NCI-H2171 (cell line): ENCODE measurements around the gene AGAP9.
"Not testable (repeated sequence)": the region's sequence is repeated elsewhere in the genome, so short reads cannot be mapped to it uniquely, and the experiment has no call there.

ENCODE experiments used
- DNase-seq: peaks from one replicate; lab custom pipeline; 2025; lab: John Stamatoyannopoulos, UW

Gene AGAP9

DNA sequence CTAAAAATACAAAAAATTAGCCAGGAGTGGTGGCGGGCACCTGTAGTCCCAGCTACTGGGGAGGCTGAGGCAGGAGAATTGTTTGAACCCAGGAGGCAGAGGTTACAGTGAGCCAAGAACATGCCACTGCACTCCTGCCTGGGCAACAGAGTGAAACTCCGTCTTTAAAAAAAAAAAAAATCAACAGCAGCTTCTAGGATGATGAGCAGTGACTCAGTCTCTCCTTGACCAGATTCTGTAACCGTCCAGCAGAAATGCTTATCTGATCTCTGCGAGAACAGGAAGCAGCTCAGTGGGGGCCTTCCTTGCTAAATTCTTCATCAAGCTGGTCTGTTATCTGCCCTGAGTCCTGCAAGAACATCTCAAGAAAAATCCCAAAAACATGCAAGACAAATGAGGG is 37.5 kb downstream of the AGAP9 start:
- DNase-seq: not testable (repeated sequence)

DNA sequence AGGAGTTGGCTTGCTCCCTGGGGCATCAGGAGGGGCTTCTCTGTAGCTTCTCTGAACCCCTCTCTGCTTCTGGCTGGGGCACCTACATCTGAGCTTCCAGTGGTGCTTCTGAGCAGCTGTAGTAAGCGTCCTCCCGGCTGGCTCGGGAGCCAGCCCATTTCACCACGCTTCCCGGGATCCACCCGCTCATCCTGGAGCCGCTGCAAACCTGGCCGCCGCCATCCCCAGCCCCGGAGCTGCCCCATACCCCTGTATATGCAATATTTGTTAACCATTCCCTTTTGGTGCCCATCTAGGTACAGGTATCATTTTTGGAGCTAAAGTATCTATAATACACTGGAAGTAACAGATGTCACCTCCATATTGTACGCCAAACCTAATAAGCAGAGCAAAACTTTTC is 38.7 kb downstream of the AGAP9 start:
- DNase-seq: not testable (repeated sequence)

DNA sequence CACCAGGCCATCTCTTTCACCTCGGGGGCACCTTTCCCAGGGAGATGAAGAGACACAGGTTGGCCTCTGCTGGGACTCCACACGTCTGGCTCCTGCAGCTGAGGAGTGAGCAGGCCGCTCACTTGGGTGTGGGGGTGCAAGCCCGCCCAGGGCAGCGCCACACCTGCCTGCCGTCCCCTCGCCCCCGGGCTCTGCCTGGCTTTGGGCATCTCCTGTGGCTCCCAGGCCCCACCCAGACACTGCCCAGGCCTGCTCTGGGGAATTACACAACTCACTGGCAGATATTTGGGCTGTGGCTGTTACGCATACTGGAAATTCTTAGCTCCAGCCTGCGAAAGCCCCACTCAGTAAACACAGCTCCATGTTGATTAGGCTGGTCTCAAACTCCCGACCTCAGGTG is 39.5 kb downstream of the AGAP9 start, which contains the start of gene ANXA8:
TSS of gene ANXA8 (minus strand) at position 193 of the 400 bp plus-strand sequence. CDS start at position 11, 182 bp downstream.
- not testable (repeated sequence) for DNase-seq

DNA sequence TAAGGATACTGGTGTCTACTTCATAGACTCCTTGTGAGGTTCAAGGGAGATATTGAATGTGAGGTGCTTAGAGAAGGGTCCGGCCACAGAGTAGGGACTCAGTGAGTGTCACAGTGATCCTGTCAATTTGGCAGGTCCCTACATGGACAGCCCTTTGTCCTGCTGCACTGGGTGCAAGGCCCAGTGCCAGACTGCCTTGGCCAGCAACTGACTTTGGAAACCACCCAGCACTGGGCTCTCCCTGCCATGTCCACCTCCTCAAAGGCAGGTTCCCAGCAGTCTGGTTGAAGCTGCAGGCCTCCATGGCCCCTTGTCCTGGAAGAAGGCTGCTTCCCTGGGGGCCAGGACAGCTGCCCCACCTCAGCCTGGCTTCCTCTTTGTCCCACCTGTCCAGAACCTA is 41.1 kb downstream of the AGAP9 start:
- not testable (repeated sequence) for DNase-seq

DNA sequence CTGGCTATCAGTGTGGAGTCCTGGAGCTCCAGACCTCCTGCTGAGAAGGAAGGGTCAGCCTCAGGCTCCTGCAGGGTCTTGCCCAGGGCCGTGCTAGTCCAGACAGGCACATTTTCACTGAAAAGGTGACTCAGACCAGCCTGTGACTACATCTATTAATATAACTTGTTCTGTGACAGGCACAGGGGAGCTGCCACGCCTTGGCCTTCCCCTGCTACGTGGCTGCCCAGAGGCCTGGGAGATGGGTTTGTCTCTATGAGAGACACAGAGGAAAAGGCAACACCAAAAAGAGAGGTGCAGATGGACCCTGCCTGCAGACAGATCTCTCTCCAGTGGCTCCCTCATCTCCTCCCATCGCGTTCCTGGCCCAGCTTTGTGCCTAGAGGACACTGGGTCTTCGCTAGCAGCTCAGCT is 41.7 kb downstream of the AGAP9 start:
- not testable (repeated sequence) for DNase-seq

DNA sequence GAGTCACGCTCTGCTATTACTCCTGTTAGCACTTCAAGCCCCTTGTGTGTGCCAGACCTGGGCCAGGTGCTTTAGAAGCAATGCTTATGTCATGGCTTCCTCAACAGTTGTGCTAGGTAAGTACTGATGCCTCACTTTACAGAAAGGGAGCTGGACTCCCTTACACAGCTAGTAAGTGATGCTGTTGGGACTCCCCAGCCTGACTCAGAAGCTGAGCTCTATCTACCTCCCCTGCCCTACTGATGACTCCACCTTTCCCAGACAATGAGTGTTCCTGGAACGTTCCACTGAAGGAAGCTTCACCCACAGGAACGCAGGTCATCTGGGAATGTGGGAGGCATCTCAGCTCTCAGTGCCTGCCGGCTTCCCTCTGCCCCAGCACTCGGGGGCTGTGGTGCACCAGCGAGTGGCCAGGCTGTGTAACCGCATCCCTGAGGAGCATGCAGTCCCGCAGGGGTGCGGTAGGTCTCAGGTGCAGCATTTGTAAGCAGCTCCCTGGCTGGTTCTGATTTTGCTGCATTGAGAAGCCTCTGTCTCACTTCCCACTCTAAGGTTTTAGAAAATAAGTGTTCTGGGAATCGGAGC is 42.2 kb downstream of the AGAP9 start:
- DNase-seq: not testable (repeated sequence)

DNA sequence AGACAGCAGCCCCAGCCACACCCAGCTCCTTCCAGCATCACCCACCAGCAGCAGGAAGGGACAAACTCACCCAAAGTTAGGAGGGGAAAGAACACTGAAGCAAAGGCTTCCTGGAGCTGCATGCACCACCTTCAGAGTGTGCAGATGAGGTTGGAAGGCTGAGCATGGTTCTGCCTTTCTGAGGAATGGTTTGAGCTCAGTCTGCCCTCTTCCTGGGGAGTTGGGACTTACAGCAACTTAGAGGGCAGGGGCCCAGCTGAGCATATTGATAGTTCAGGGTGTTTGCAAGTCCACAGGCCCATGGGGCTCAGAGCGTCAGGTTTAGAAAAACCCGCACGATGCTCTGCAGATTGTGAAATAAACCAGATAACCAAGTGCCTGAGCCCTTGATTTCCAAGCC is 43.3 kb downstream of the AGAP9 start:
- not testable (repeated sequence) for DNase-seq

DNA sequence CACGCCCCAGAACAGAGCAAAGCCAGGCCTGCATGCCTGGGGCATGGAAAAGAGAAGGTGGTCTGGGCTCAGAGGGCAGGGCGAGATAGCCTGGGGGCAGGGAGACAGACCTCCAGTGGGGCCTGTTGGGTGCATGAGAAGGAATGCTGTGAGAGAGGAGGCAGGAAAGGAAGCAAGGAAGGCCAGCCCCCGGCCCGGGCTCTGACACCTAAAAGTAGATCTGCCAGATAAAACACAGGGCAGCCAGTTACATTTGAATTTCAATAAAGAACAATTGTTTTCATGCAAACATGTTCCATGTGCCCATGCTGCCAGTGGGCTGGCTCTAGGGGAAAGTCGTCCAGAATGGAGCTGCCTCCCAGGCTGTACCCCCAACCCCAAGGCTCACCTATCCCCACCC is 45.3 kb downstream of the AGAP9 start:
- not testable (repeated sequence) for DNase-seq

DNA sequence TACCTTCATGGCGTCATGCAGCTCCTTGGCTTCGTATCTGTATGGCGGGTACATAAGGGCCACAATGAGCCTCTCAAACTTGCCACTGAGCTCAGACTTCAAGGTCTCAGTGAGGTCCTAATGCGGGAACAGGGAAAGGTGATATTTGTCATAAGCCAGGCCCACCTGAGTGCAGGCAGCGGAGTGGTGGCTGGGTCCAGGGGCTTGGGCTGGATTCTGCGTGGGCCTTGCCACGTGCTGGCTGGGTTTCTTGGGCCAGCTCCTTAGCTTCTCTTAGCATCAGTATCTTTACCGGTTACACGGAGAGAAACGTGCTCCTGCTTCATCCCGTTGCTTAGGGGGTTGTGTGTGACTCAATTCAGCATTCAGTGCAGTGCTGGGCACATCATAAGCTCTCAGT is 46.4 kb downstream of the AGAP9 start:
- DNase-seq: not testable (repeated sequence)

DNA sequence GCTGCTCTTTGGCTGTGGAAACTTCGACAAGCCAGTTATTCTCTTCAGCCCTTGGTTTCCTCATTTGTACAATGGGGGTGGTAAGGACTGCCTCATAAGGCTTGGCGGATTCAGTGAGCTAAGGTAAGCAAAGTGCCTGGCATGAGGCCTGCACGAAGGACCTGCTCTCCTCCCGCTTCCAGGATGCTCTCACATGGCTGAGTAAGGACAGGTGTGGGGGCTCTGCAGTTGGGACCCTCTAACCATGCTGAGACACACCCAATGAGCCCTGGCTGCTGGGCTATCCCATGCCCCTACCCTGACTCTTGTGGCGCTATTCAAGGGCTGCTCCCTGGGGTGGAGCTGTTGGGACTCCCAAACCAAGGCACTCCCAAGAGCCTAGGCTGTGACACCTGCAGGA is 48.3 kb downstream of the AGAP9 start:
- not testable (repeated sequence) for DNase-seq

DNA sequence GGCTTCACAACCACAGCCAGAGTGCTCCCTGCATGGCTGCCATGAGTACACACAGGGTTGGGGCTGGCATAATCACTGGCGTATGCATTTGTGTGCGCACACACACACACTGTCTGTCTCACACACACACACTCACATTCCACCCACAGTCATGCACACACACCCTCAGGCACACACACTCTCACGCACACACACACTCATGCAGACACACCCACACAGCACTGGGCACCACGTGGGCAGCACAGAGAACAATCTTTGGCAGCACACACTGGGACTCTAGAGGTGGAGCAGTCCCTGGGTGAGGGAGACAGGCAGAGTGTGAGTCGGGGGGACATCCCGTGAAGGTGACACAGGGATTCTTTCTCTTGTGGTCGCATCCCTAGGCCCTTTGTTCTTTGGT is 49.9 kb downstream of the AGAP9 start:
- not testable (repeated sequence) for DNase-seq

DNA sequence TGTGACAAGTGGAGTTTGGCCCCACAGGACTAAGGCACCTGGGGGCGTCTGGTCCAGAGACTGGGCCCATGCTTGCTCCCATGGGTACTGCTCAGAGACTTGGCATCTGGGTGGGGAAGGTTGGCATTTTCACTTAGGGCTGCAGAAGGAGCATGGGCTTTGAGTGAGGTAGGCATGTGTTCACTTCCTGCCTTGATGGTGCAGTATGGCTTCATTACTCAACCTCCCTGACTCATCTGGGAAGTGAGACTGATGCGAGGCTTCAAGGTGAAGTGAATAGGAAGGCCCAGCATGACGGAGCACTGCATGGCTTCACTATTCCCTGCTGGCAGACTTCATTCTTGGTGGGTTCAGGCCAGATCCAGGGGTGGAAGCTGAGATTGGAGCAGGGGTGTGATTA is 50.8 kb downstream of the AGAP9 start:
- DNase-seq: not testable (repeated sequence)

DNA sequence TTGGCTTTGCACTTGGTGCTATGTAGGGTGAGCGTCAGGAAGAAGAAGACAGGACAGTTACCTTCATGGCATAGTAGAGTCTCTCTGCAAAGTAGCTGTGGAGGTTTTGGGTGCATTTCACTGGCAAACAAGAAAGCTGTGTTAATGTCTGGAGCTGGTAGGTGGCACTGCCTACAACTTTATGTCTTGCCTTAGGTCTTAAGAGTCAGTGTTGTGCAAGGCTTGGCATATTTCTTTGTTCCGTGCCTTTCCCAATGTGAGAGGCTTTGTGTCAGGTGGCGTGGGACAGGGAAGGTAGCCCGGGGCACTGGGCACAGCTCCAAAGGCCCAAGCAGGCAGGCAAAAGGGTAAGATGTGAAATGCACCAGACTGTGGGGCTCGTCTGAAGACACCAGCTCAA is 51.4 kb downstream of the AGAP9 start:
- not testable (repeated sequence) for DNase-seq

DNA sequence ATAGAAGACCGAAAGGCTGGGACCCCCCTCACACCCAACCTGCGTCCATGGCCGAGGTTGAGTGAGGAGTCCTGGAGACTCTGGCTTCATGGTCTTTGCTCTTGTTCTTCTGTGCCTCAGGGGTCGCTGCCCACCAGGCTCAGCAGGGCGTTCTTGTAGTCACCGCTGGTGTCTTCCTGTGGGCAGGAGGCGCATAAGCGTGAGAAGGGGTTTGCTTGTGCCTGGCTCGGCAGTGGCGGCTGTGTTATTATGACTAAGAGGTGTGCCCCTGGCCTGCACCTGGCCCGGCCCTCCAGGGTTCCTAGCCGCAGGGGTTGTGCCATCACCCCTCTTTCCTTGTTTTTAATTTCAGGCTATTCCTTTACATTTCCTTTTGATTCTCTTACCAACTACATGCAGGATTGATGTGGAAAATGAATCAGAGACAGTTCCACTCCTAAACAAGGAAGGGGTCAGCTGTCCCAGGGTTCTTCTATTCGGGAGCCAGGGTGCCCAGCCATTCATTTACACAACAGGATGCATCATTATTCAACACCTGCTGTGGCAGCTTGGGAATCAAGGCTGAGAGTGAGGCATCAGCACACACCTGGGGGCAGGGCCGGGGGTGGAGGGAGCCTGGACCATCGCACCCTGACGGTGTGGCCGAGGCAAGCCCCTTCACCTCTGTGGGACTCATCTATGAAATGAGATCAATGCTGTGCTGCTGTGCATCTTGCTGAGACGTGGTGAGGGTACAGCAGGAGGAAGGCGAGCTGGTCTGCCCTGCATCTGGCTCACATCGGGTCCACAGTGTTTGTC is 54.5 kb downstream of the AGAP9 start:
- DNase-seq: not testable (repeated sequence)

DNA sequence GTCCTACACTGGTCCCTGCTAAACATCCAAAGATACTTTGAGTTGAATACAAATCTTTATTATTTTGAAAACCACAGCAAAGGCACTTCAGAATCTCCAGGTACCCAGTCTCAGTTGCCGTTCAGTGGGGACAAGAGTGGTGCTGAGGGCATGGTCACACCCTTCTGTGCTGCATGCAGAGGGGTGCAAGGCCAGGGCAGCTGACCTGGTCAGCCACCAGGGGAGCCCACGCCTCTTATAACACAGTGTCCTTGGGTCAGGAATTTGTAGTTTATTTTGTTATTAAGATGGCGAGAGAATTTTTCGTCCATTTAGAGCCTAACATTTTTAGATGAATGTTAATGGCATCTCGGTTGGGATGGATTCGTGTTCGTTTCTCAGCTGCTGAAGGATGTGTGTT is 55.5 kb downstream of the AGAP9 start:
- not testable (repeated sequence) for DNase-seq

DNA sequence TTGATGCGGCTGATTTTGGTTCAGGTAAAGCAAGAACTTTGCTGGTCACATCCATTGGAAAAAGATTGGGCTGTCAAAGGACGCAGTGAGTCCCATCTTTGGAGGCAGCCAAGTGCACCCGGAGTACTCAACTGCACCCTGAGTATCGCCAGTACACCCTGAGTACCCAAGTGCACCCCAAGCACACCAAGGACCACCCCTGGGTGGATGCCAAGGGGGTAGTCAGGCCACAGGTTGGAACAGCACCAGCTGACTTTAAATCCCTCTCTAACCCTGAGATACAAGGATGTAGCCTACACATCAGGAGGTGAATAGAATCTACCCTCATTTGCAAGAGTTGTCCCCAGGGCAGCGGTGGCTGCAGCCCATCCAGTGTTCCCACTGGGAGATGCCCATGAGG is 56.0 kb downstream of the AGAP9 start:
- not testable (repeated sequence) for DNase-seq

DNA sequence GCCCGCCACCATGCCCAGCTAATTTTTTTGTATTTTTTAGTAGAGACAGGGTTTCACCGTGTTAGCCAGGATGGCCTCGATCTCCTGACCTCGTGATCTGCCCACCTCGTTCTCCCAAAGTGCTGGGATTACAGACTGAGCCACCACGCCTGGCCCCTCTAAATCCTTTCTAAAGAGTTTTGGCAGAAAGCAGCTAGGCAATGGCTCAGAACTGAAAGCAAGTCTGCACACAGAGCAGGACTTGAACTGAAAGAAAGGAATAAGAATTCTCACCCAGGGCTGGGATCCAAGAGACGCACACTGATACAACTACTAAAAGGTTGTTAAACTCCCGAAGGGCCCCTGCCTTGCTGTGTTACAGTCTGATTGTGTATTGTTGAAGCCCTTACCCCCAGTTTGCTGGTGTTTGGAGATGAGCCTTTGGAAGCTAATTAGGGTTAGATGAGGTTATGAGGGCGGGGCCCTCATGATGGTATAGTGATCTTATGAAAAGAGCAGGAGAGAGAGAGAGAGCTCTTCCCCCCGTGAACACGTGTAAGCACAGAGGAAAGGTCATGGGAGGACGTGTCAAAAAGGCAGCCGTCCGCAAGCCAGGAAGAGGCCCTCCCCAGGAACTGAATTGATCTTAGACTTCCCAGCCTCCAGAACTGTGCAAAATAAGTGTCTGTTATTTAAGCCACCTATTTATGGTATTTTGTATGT is 58.1 kb downstream of the AGAP9 start:
- not testable (repeated sequence) for DNase-seq

DNA sequence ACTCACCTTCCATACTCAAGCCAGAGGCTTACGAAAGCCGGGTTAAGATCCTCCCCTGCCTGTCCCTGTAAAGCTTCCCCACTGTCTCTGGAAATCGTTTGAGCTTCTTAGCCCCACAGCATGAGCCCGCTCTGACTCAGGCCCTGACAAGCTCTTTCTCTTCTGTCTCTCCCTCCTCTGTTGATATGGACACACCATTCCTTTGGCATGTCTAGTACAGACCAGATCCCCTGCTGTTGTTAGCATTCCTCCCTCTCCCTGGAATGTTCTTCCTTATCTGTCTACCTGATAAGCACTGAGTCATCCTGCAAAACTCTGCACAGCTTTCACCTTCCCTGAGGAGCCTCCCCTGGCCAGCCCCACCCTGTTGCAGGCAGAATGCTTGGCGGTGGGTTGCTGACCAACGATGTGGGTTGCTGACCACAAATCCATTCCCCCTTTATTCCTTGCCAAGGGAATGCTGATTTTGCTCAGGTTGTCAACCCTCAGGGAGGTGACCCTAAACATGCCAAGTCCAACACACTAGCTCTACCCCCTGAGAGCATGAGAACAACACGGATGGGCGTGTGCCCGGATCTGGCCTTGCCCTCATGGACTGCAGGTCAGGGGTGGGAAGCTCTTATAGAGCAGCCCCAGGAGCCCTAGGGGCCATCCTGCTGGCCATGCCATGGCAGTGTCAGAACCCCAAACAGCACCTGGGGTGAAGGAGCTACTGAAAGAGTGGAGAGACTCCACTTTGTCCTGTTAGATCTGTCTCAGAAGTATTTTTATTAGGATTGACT is 60.7 kb downstream of the AGAP9 start:
- DNase-seq: not testable (repeated sequence)

DNA sequence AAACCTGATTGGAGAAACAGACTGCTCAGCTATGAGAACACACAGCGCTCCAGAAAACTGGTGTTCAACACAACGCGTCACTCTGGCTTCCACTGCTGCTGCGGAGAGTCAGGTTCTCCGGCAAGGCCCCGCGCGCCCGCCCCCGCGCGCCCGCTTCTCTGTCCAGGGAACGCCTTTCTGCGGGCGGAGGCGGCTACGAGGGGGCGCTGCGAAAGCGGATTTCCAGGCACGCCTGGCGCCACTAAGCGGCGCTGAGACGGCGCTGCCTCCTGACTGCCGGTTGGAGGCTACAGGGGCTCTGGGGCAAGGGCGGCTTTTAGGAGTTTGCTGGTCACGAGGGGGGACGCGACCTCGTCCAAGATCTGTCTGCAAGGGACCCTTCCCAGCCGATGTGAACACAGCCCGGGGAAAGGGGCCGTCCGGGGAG is 62.2 kb downstream of the AGAP9 start:
- not testable (repeated sequence) for DNase-seq

DNA sequence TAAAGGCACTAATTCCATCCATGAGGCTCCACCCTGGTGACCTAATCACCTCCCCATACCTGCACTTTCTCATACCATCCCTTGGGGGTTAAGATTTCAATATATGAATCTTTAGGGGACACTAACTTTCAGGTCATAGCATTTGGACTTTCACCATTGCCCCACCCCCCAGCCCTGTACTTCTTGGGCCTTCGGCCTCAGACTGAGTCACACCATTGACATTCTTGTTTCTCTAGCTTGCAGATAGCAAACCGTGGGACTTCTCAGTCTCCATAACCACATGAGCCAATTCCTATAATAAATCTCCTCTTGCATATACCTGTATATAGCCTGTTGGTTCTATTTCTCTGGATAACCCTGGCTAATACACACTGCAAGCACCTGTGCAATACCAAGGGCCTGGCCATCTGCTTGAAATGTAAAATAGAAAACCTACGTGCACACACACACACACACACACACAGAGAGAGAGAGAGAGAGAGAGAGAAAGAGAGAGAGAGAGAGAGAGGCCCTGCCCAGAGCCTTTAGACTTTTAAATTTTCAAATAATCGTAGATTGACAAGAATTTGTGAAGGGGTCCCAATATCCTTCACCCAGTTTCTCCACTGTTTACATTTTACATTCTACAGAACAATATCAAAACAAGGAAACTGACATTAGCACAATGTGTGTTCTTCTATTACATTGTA is 64.8 kb downstream of the AGAP9 start:
- DNase-seq: no peak

DNA sequence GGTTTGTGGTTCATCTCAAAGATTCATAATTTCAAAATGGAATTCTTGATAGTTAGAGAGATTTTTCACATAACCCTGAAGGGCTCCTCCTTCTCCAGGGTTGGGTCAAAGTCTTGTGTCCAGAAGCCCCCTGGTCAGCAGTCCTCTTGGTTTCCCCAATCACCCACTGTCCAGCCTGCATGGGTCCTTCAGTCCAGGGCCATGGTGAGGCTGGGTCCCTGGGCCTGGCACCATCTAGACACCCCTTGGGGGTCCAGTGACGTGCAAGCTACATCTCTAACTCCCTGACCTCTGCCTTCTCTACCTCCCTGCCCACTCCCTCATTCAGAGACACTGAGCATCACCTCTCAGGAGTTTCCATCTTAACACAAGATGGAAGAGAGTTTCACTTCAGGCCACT is 65.6 kb downstream of the AGAP9 start:
- DNase-seq: no peak

DNA sequence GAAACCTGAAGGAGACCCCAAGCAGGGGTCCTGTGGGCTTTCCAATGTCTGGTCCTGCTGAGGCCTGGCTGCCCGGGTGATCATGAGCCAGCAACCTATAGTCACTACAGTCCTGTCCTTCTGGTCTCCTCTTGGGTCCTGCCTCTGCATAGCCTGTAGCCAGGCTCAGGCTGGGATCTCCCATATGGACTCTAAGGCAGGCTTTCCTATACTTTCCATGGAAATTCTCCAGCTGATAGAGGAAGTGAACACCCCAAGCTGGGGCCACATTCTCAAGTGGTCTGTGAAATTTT is 66.0 kb downstream of the AGAP9 start:
- DNase-seq: no peak
